GM18499 (cell line): ENCODE results near the gene MICAL3.
"Not testable (repeated sequence)": the region's sequence is repeated elsewhere in the genome, so short reads cannot be mapped to it uniquely, and the experiment has no call there.

Experiments used
- ATAC-seq: cut with Tn5 transposase; IDR thresholded peaks from one replicate; pipeline ENCODE4 v1.9.1; 2021; ENCODE audit warnings: moderate number of reproducible peaks; ENCODE audit not compliant: insufficient read depth, unreplicated experiment

The MICAL3 gene

GRCh38 chr22:17876878-17877855 is 147.2 kb downstream of the MICAL3 start:
- not testable (repeated sequence) for ATAC-seq

DNA sequence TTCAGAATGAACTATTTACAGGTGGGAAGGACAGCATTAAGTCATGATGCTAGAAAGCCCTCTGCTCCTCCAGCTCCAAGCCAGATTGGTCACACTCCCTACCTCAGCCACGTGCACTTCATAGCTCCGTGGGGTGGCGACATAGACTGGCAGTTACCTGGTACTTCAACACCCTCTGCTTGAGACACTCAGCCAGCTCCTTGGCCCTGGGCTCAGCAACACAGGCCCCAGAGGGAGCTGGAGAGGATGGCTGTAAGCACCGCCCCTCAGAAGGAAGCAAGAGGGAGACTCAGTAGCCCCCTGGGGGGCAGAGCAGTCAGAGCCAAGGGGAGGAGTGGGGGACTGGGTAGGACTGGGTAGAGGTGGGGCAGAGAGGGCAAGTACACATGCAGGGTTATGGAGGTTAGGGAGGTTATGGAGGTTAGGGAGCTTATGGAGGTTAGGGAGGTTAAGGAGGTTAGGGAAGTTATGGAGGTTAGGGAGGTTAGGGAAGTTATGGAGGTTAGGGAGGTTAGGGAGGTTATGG is 148.0 kb downstream of the MICAL3 start:
- ATAC-seq = no peak

- ATAC-seq = no peak
Measured at GRCh38 chr22:17875631-17876030, 148.7 kb downstream of the MICAL3 start.

DNA sequence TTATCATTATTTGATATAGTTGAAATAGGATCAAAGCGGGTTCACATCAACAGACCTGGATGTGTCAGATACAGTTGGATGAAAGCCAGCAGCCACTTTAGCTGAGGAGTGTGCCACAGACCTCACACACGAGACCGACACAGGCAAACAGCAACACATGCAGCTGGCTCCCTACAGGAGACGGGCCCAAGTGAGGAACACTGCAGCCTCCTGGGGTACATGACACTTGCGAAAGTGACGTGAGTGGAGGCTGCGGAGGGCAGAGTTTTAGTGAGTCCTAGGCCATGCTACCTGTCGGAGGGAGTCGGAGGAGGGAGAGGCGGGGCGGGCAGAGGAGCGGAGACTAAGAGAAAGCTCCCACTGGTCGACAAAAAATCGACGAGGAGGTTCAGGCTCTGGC is 149.2 kb downstream of the MICAL3 start:
- ATAC-seq = no peak

DNA sequence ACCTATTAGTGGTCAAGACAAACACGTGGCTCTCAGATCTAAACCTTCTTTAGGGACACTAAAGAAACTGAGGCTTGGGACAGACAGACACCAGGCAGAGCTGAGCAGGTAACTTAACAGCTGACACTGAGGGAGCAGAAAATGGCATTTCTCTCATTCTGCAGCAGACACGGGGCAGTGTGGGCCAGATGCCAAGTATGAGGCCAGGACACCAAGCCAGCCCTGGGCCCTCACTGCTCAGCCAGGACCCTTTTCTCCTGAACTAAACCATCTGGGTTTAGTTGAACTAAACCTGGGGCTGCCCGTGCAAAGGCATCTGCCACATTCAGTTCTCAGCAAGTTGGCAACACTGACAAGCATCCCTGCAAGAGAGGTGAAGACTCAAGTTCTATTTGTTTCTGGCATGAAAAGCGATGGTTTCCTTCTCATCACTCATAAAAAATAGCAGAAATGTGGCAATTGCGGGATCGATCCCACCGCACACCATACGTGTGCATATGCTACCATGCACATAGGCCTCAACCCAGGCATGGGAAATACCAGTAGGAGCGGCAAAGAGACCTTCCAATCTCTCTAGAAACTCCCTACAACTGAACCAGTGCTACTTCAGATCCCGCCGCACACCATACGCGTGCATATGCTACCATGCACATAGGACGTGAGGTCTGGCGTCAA is 150.0 kb downstream of the MICAL3 start:
- ATAC-seq = no peak

DNA sequence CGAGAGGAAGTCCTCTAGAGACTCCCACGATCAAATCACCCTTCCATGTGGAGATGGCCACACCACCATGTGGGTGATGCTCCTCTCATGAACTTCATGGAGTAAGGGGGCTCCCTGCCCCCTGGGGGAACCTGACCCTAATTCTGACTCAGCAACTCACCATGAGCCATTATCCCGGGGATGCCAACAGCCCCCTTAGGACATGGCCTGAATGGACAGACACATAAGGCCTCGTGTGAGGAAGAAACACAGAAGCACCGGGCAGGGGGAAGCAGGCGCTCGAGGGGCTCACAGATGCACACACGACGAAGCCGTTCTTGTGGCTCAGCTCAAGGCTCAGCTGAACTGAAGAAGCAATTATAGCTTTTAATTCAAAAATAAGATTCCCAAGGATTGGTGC is 150.6 kb downstream of the MICAL3 start:
- ATAC-seq = no peak

GRCh38 chr22:17873116-17873515 is 151.2 kb downstream of the MICAL3 start:
- ATAC-seq = no peak

- ATAC-seq = no peak
Measured at GRCh38 chr22:17872471-17872870, 151.9 kb downstream of the MICAL3 start.

DNA sequence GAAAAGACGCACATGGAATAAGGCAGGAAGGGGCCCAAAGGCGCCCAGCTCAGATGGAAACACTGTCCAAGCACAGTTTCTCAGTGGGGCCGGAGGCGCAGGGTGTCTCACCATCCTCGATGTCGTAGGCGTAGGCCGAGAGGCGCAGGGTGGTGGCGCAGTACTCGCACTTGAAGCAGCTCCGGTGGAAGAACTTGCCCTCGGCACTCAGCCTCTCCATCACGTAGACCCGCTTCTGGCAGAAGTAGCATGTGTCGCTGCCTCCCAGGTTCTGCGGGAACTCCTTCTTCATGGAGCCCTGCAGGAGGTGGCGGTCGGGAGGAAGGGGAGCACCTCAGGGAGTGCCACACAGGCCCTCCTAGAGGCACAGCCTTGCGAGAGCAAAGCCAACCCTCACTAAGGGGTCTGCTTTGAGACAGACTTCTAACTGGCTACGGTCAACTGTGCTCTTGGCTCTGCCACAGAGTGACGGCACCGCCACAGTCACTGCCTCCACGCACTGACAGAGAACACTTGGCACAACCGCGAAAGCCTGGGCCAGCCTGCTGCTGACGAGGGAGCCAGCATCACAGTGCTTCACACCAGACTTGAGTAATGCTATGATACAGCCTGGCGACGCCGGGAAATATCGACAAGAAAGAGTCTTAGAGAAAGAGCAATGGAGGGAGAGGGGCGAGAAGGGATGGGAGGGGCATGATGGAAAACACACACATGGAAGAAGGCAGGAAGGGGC is 152.5 kb downstream of the MICAL3 start:
- no peak for ATAC-seq

DNA sequence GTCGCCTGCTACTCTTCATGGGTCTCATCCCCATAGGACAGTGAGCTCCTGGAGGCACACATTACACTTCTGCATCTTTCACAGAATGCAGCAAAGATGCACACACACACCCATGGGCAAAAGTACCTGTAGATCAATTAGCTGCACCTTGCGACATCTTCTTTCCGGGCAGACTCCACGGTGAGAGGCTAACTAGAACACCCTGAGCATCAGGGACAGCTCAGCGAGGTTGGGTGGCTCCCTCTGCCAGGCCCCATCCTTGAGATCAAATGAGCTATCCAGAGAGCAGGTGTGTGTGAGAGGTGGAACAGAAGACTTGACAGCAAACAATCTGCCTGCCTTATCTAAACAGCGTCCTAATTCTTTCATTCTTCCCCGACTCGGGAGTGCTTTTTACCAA is 154.0 kb downstream of the MICAL3 start:
- no peak for ATAC-seq

DNA sequence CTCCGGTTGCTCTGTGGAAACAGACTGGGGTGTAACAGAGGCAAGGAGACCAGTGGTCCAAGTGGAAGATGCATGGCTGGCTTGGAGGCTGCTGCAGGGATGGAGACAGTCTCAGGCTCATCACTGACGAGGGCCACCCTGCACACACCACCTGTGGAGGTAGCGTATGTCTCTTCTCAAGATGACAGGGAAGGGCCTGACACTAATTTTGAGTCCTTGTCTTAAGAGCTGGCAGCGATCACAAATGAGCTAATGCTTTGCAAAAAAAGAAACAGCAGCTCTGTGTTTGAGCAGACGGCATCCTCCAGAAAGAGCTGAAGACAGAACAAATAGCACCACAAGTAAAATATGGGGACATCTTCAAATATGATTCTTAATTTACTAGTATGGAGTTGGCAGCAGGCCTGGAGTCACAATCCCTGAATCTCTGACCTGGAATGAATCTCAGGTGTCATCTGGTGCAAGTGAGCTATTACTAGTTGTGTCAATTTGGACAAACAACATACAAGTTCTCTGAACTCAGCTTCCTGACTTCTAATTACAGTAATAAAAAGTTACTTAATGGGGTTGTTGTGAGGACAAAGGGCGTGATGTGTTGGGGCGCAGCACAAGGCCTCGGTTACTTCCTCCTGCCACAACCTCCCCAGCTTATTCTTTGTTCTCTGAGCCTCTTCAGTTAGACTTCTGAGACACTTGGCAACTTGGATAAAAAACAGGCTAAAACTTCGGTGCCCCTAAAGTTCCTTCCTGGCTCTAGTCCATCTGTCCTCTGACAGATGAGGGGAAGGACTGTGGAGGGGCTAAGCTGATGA is 154.9 kb downstream of the MICAL3 start:
- no peak for ATAC-seq

DNA sequence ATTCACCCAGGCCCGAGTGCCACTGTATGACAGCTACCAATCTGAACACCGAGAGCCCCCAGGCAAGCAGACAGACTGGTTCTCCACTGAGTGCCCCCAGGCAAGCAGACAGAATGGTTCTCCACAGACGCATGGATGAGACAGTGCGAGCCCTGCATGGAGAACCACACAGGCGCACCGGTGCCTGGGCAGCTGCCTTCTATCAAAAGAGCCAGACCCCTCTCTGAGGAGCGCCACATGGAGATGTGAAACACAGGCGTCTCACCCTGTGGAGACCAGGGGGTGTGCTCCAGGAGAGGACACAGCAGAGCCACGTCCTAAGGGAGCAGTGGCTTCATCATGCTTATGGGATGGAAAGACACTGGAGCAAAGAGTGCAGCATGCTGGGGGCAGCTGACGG is 155.6 kb downstream of the MICAL3 start:
- ATAC-seq = no peak

DNA sequence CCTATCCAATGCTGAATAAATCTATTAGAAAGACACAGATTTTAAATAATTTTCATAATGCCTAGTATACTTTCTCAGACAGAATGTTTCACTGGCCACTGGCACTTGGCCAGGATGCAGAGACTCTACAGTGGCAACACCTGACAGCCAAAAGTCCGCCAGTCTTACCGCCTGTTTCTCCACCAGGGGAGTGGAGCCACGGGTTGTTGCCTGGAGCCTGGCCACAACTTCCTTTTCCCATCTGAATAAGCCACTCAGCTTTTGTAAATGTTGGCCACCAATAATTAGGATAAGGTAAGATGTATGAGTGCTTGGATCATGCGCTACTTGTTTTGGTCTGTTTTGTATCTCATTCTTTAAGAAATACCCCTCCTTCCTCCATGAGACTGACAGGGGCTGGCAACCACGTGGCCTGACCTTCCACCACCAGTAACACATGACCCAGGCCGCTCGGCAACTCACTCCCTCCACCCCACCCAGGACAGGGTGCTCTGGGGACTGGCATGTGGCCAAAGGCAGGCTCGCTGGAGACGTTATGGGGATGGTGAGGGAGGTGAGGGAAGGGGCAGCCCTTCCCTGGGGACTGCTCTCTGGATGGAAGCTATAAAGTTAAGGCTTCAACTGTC is 157.1 kb downstream of the MICAL3 start:
- no peak for ATAC-seq

GRCh38 chr22:17866621-17867020 is 157.7 kb downstream of the MICAL3 start:
- ATAC-seq = no peak

DNA sequence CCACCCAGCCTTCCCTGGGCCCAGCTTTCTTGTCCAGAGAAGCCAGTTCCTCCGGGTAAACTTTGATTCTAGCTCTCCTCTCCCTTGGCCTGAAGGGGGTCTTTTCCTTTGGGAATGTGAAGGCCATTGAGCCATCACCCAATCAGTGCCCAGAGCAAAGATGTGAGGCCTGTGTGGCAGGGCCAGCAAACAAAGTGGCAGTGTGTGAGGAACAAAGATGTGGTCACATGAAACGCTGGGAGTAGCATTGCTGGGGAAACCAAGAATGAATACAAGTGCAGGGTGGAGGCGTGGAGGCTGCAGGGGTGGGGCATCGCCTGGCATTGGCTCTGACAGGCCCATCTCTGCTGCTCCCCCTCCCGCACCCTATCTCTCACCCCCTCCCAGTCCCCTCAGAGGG is 158.2 kb downstream of the MICAL3 start:
- ATAC-seq = no peak

DNA sequence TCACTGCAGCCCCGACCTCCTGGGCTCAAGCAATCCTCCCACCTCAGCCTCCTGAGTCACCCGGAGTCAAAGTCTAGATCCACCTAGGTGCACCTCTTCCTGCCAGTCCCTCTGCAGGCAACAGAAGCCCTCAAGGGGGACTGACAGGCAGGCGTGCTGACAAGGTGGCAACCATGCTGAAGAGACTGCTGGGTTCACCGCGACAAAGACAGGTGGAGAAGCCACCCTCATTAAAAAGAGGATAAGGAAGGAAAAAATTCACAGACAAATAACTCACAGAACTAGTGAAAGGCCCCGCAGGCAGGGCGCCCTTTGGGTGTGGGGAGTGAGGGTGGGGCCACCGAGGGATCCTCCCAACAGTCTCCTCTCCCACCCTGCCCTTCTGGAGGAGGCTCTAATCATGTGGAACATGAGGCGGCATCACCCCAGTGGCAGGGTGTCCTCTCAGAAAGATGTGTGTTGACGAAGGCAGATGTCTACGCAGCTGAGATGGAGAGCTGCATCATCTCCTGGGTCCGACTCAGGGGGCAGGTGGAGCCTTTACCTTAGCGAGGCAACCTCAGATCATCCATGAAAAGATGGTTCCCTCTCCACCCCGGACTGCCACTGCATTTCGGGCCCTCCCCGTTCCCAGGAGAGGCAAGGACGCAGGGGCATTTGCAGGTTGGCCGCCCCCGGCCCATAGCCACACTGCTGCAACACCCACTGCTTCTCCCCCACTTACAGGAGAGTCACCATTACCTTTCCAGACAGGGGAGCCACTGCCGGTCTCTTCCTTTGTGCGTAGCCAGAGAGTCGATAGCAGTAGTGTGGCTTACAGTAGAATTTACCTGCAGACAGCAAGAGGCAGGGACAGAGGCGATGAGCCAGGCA is 158.9 kb downstream of the MICAL3 start:
- ATAC-seq = no peak

DNA sequence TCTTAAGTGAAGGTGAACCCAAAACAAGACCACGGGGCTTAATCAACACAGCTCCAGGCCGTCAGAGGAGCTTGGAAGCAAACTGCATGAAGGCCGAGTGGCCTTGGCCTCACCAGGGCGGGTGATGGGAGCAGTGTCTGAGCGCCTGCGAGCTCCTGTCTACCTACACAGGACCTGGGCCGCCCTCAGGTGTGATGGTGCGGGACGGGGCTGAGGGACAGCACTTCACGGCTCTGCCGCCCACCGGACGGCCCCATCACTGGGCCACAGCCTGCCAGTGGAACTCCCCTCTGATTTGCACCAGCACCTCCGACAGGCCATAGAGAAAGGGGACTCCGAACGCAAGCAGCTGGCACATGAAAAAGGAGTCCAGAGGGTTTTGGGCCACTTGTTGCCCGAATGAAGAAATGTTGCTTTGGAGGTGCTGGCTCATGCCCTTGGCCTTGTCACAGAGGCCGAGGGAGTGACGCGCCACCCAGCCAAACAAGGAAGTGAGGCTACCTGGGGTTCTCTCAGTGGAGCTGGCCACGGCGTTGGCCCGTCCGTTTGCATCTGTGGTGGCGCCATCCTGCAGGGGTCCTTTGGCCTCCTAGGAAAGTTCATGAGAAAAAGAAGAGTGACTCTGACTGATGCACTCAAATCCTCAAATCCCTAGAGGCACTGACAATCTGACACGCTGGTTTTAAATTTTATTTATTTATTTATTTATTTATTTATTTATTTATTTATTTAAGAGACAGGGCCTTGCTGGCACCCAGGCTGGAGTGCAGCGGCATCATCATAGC is 159.8 kb downstream of the MICAL3 start:
- no peak for ATAC-seq
